T-helper 1 cell treated with Interleukin-12 subunit alpha and Interleukin-12 subunit beta and Interleukin-4 antibody, amounts not matched to agents 30 ng/mL and 1 ng/mL, for 36 hours (primary cell): ENCODE measurements around the gene OR1F1. TPM values are rescaled to one million over a fixed set of nuclear protein-coding genes. Genes with fewer than 3 reads are reported as not detected.

Experiments
- intact Hi-C: fragments of 100-400 bp; cut with micrococcal nuclease; formaldehyde crosslinking; loops from one replicate; pipeline ENCODE4 v1.15.1; 2024
- total RNA-seq: library from RNA; stranded (reverse); gene quantifications from 2 replicates; pipeline ENCODE4 v1.2.3, GENCODE V29; 2022

Gene OR1F1
- total RNA-seq, 1 donor from 2014 or later = not detected

DNA sequence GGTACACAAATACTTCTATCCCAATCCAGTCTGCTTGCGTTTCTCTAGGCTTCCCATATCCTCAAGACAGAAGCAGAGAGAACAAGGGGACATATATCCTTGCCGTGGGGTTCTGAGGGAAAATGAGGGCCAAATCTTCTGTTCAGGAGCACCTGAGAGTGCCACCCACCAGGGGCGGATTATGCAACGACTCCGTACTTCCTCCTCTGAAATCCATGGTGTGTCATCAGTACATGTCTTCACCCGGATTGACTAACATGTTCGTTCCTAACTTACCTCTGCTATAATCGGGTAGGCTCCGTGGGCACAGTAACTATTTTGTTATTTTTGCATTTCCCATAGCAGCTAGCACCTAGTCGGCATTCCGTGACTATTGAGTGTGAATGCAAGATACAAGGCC is 54.7 kb downstream of the OR1F1 start:
- intact Hi-C loops = no loop called here

DNA sequence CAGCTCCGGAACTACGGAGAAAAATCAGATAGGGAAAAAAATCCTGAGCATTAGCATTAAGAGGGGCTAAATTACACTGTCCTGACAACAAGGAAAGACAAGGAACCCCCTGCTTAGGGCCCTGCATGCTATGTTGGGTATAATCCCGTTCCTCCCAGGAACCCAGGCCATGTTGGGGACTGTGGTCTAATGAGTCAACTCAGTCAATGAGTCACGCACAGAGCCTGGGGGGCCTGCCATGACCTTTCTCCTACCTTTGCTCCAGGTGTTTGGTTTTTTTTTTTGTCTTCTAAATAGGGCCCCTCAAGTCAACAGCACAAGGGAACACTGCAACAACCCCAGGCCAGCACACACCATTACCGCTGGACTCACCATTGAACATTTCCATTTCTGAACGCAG is 55.9 kb downstream of the OR1F1 start:
- intact Hi-C loops = no loop called here

DNA sequence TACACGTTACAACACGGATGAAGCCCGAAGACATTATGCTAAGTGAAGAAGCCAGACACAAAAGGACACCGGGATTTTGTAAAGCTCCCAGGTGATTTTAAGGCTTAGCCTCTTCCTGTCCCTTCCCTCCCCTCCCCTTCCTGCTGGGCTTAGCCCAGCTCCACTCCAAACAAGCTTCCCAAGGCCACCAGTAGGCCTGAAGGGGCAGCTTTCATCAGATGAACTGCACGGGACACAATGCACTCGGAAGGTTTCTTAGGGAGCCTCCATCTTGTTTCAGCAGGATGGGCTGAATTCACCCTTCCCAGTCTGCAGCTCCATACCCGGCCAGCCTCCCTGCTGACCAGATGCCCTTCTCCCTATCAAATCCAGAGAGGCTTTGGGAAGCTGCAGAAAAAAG is 58.0 kb downstream of the OR1F1 start:
- intact Hi-C loops = no loop called here

DNA sequence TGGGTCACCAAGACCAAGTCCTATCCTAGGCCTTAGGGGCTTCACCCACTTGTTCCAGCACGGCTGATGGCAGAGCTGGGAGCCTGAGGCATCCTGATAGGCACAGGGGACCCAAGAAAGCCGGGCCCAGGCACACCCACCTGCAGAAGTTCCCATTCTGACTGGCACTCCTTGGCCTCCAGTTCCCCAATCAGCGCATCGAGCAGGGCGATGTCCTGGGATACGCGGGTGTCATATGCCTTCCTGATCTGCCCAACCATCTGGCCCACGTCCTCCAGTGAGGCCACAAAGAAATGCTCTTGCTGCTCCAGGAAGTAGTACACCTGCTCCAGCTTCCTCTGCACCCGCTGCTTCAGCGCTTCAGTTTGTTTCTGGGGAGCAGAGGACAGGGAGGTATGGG is 58.9 kb downstream of the OR1F1 start:
- intact Hi-C loops = no loop called here

DNA sequence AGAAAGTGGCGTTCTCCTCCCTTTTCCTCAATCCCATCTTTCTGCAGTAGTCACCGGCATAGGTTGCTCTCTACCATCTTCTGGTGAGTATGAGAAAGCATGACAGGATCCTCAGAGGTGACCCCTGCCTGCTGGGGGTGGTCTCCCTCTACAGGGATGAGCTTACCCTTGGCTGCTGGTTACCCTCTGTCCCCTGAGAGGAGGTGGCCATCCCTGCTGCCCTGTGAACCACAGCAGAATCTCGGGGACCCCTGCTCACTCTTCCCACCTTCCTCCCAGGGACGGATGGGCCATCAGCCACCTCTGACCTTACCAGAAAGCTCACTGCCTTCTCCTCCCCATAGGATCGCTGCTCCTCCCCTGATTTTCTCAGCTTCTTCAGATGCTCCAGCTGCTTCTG is 60.6 kb downstream of the OR1F1 start:
- intact Hi-C loops = no loop called here

DNA sequence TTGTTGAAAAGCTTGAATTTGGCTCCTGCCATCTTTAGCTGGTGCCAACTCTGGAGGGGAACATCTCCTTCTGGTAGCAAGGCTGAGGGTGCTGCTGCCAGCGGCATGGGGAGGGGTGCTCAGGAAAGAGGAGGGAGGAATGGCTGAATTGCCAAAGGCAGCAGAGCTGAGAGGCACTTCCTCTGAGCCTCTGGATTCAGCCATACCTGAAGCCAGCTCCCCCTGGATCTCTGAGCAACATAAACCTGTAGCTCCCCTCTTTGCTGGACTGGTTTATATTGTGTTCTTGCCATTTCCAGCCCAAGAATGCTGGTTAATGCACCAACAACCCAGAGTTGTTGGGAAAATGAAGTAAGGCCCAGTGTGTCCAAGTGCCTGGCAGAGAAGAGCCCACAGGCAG is 61.0 kb downstream of the OR1F1 start:
- intact Hi-C loops = no loop called here

DNA sequence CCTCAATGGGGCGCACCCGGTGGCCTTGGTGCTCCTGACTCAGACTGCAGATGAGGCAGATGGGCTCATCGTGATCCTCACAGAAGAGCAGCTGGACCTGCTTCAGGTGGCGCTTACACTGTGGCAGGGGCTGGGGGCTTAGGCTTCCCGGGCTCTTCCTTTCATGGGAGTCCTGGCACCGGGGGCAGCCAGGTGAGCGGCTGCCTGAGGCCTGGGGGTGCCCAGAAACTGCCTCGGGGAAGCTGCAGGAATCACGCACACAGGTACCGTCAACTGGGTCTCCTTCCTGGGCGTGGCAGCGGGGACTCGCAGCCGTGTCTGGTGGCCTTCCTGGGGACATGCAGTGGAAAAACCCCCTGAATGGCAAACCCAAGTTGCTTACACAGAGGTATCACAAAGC is 61.4 kb downstream of the OR1F1 start:
- intact Hi-C loops = no loop called here

DNA sequence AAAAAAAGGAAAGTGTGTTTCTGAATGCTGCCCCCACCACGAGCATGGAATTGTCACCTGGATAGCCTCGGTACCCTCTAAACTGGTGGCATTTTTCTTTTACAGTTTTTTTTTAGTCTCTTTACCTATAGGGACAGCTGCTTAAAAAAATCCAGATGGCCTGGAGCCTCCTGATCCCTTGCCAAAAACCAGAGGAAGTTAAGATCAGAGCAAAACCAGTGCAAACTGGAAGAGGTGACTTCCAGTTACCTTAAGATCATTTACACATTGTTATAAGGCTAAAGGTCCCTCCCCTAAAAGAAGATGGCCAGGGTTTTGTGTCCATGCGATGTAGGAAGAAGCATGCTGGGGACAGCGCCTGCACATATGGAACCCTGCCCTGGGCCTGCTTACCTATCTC is 65.0 kb downstream of the OR1F1 start:
- intact Hi-C loops = no loop called here

DNA sequence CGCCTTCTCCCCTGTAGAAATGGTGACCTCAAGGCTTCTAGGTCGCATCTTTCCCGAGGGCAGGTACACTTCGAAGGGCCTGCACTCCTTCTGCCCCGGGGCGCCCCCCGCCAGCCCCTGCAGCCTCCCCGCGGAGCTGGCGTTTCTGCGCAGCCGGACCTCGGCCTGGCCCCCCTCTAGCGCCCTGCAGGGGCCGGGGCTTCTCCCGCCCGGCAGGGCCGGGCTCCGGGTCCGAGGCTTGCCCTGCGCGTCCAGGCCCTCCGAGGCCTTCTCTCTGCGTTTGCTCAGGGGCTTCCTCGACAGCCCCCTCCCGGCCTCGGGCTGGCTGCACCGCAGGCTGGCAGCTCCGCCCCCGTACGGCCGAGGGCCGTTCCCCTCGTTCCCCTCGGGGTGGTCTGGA is 66.3 kb downstream of the OR1F1 start:
- intact Hi-C loops = no loop called here

Other genes with a start within 250 kb of the OR1F1 start
- not detected in 2 replicates for gene KREMEN2, start 223.9 kb upstream of the OR1F1 start, total RNA-seq
- gene PAQR4, start 218.9 kb upstream of the OR1F1 start, total RNA-seq = 31.9 and 32.3 TPM in 2 replicates
- 91.5 and 92.0 TPM in 2 replicates for gene PKMYT1, start 207.8 kb upstream of the OR1F1 start, total RNA-seq
- 0.10 TPM in 1 of 2 replicates, not detected in the other for gene CLDN9, start 175.3 kb upstream of the OR1F1 start, total RNA-seq
- gene CLDN6, start 170.0 kb upstream of the OR1F1 start, total RNA-seq = not detected in 2 replicates
- 4.2 and 5.1 TPM in 2 replicates for gene TNFRSF12A, start 167.8 kb upstream of the OR1F1 start, total RNA-seq
- 27.9 and 28.1 TPM in 2 replicates for gene HCFC1R1, start 164.3 kb upstream of the OR1F1 start, total RNA-seq
- 45.2 and 46.6 TPM in 2 replicates for gene THOC6, start 164.2 kb upstream of the OR1F1 start, total RNA-seq
- 0.51 and 0.61 TPM in 2 replicates for gene BICDL2, start 151.3 kb upstream of the OR1F1 start, total RNA-seq
- 93.6 and 93.9 TPM in 2 replicates for gene MMP25, start 141.6 kb upstream of the OR1F1 start, total RNA-seq
- gene IL32, start 122.6 kb upstream of the OR1F1 start, total RNA-seq = 4,509 and 4,510 TPM in 2 replicates
- gene ZSCAN10, start 88.9 kb upstream of the OR1F1 start, total RNA-seq = 0.12 and 0.24 TPM in 2 replicates
- 0.15 TPM in 1 of 2 replicates, not detected in the other for gene ZNF205, start 75.6 kb upstream of the OR1F1 start, total RNA-seq
- 11.3 and 13.3 TPM in 2 replicates for gene ZNF213, start 53.2 kb upstream of the OR1F1 start, total RNA-seq
- gene ZNF200, start 47.0 kb downstream of the OR1F1 start, total RNA-seq = 19.6 and 20.1 TPM in 2 replicates
- gene MEFV, start 68.4 kb downstream of the OR1F1 start, total RNA-seq = 0.32 TPM in 1 of 2 replicates, not detected in the other
- gene ZNF263, start 95.3 kb downstream of the OR1F1 start, total RNA-seq = 23.1 and 25.0 TPM in 2 replicates
- gene TIGD7, start 117.2 kb downstream of the OR1F1 start, total RNA-seq = 2.6 and 4.0 TPM in 2 replicates
- gene ZNF75A, start 117.3 kb downstream of the OR1F1 start, total RNA-seq = 43.8 and 47.2 TPM in 2 replicates
- gene OR2C1, start 167.7 kb downstream of the OR1F1 start, total RNA-seq = not detected in 2 replicates
- 18.8 and 22.1 TPM in 2 replicates for gene ZSCAN32, start 212.8 kb downstream of the OR1F1 start, total RNA-seq
- 11.3 and 12.6 TPM in 2 replicates for gene ZNF174, start 213.0 kb downstream of the OR1F1 start, total RNA-seq